Measurements from ENCODE around the gene SPATA25.
"Not testable (repeated sequence)": the region's sequence is repeated elsewhere in the genome, so short reads cannot be mapped to it uniquely, and the experiment has no call there.

The SPATA25 gene, protein sequence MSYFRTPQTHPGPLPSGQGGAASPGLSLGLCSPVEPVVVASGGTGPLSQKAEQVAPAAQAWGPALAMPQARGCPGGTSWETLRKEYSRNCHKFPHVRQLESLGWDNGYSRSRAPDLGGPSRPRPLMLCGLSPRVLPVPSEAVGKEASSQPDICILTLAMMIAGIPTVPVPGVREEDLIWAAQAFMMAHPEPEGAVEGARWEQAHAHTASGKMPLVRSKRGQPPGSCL
- 0.35 to 1.8 (median 1.7) reads per million in 3 experiments for total RNA-seq

DNA sequence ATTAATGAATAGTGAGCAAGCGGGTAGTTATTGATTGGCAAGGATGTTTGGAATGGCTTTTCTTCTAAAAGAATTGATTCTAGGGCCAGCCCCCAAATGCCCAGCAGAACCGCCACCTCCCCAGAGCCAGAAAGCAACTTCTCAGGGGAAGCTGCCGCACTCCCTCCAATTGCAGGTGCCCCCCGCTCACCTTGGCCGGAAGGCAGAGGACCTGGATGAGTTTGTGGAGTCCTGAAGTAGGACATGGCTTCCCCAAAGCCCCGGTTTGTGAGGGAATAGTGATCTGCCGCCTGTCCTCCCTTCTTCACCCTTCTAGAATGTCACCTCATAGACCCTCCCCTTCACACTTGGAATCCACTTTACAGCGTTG is at the start of gene SPATA25:
Gene SPATA25 (minus strand): TSS at position 277 of the 370 bp plus-strand sequence. CDS start 32 bp downstream, at position 245.
- DNase-seq = no peak

DNA sequence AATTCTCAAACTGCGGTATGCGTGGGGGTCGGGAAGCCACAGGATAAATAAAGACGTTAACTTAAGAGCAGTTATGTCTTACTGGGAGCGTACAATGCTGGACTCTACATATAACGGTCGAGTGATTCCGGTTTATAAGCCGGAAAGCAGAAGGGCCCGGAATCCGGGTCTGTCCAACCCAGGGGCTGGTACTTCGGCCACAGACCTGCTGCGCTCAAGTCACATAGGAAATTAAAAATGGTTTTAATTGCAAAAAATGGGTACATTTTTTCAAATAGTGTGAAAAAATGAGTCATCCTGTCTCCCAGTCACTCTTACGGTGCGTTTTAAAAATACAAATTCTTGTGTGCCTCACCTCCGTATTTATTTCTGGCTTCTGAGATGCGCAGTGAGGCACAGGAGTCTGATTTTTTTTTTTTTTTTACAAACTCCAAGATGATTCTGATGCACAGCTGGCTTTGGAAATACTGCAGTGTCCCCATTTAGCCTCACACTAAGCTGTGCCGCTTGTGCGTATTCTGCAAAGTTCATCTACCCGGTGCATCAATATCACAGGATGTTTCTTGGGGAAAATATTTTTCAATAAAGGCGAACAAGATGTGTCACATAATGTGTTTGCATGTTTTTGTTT is 48.1 kb upstream of the SPATA25 start:
- no peak for DNase-seq

DNA sequence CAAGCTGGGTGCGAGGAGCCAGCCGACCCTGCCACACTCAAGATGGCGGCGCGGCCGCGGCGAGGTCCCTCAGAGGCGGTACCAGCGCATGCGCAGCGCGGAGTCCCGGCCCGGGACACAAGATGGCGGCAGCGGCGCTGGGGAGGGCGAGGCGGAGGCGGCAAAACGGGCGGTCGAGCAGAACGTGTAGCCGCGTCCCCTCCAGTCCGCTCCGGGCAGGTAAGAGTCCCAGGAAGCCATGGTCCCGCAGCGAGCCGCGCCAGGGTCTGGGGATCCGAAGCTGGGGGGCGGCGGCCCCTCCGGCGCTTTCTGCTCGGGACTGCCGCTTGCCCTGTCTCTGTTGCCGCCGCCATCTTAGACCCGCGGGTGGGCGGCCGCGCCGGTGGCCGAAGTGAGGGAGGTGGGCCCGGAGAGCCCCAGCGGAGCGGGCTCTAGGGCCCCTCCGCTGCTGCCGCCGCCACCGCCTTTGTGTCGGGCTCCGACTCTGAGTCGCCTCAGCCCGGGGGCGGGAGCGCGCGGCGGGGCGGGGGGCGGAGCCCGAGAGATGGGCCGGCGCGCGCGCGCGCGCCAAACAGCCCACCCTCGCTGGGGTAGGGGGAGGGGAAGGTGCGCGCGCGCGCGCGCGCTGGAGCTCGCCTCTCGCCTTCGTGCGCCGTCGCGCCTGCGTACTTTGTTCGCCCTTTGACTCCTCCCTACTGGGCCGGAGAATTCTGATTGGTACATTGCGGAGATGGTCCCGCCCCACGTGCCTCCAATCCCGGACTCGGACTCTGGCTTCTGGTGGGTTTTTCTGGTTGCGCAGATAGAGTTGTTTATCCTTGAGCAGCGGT is 47.4 kb upstream of the SPATA25 start, which contains the start of gene PCIF1:
Gene PCIF1 (plus strand): TSS at position 98 of the 830 bp plus-strand sequence. CDS start 4,317 bp downstream, outside the sequence.
- peak; percentile 98 for DNase-seq

DNA sequence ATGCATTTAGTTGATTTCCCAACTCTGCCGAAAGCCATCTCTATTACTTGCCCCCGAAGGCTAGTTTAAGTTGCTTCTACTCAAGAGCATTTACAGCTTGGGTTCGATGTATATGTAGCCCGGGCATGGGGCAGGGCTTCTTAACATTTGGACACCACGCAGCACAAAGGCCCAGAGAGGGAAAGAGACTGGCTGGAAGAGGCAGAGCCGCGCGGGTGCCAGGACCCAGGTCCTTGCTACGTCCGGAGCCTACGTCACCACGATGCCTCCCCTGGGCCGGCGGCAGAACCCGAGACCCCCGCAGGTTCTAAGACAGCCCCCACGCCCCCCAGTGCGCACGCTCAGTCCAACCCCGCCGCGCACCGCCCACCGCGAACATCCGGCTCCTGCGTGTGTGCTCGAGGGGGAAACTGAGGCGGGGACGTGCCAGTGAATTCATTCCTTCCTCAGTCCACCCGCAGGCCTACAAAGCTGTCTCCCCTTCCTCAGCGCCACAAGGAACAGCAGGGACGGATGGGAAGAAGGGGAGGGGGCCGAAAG is 46.7 kb upstream of the SPATA25 start:
- no peak for DNase-seq

DNA sequence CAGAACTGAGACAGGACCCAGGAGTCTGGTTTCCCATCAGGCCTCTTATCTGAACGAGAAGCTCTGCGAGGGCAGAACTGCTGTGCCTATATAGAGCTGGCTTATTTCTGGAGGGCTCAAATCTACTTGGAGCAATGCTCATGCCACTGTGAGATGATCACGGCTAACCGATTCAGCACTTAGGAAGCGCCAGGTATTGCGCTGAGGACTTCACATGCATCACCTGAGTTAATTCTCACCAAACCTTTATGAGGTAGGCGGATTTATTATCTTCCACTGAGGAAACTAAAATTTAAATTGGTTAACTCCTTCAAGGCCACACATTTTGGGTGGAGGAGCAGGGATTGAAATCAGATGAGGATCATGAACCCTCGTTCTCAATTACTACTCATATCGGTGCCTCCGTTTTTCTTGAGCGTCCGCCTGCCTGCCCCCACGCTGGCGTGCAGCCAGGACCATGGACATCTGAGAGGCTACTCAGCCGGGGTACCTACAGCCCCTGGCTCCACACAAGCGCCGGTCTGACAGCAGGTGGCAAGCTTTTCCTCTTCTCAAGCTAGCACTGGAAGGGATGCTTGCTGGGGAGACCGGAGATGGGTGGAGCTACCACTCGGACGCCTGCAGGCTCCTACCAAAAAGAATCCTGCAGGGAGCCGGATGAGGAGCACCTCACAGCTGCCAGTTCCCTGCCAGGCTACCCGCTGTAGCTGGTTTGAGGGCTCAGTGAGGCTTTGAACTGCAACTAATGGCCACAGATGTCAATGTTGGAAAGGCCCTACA is 46.0 kb upstream of the SPATA25 start:
- DNase-seq = peak; percentile 50

DNA sequence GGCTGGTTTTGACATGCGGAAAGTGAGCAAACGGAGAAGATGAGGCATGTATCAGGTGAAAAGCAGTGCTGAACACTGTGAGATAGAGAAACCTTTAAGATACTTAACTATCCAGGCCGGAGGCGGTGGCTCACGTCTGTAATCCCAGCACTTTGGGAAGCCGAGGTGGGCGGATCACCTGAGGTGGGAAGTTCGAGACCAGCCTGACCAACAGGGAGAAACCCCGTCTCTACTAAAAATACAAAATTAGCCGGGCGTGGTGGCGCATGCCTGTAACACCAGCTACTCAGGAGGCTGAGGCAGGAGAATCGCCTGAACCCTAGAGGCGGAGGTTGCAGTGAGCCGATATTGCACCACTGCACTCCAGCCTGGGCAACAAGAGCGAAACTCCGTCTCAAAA is 44.3 kb upstream of the SPATA25 start:
- DNase-seq = not testable (repeated sequence)

DNA sequence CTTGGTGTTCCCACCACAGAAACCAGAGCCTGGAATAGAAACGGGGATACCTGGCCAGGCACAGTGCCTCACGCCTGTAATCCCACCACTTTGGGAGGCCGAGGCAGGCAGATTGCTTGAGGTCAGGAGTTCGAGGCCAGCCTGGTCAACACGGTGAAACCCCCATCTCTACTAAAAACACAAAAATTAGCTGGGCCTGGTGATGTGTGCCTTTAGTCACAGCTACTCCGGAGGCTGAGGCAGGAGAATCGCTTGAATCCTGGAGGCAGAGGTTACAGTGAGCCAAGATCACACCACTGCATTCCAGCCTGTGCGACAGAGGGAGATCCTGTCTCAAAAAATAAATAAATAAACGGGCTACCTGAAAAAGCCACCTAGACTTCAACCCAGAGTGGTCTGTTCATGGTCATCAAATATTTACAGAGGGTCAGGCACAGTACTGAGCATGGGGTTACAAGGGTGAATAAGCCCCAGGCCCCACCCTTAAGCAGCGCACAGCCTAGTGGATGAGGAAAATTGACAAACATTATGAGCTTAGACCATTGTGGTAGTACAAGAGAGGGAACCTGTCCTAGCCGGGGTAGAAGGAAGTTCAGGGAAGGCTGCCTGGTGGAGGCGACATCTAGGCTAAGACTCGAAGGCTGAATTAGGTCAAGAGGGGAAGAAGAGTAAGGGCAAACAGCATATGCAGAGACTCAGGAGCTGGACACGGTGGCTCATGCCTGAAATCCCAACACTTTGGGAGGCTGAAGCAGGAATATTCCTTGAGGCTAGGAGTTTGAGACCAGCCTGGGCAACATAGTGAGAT is 39.9 kb upstream of the SPATA25 start:
- DNase-seq = no peak

DNA sequence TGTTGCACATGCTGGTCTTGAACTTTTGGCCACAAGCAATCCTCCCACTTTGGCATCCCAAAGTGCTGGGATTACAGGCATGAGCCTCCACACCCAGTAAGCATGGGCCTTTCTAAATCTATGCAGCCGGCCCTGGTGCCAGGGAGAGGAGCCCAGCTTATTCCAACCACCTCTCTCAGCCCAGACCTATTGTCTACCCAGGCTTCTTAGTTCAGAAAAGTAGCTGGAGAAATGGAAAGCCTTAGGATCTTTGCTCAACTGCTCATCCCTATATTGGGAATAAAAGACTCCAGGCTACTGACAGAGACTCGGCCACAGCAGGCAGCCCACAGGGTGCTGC is 39.3 kb upstream of the SPATA25 start:
- no peak for DNase-seq

DNA sequence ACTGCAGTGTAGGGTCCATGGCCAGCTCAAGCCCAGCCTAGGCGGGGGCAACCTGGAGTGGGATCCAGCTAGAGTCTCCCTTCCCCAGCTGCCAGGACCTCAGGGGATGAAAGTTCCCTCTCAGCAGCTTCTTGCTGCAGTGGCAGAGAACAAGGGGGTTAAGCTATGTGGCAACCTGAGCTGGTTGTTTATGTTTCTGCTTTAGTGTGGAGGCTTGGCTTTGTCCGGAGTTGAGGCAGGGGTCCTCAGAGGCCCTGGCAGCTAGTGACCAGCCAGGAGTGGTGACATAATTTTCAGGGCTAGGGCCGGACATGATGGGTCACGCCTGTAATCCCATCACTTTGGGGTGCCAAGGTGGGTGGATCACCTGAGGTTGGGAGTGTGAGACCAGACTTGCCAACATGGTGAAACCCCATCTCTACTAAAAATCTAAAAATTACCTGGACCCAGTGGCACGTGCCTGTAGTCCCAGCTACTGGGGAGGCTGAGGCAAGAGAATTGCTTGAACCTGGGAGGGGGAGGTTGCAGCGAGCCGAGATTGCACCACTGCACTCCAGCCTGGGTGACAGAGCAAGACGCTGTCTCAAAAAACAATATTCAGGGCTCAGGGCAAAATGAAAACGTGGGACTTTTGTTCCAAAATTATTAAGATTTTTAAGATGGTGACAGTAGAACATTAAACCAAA is 38.5 kb upstream of the SPATA25 start:
- DNase-seq = no peak

DNA sequence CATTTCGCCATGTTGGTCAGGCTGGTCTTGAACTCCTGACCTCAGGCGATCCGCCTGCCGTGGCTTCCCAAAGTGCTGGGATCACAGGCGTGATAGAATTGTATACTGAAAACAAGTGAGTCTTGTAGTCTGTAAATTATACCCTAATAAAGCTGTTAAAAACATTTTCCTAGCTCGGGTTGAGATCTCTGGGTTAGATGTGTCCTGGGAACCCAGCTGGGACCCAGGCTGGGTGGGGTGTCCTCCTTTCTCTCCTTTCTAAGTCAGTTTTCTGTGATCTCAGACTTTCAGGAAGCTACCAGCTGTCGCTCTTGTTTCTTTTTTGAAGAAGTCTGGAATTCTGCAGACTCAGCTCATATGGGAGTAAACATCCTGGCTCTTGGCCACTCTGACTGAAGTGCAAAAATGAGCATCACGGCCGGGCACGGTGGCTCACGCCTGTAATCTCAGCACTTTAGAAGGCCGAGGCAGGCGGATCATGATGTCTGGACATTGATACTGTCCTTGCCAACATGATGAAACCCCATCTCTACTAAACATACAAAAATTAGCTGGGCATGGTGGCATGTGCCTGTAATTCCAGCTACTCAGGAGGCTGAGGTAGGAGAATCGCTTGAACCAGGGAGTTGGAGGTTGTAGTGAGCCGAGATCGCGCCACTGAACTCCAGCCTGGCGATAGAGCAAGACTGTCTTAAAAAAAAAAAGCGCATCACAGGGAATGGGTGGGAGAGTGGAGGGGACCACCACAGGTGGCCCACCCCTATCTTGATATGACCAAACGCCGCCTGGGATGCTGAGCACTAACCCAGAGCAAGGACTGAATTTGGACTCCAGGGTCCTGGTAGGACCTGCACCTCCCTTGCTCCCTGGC is 37.2 kb upstream of the SPATA25 start:
- DNase-seq = no peak

DNA sequence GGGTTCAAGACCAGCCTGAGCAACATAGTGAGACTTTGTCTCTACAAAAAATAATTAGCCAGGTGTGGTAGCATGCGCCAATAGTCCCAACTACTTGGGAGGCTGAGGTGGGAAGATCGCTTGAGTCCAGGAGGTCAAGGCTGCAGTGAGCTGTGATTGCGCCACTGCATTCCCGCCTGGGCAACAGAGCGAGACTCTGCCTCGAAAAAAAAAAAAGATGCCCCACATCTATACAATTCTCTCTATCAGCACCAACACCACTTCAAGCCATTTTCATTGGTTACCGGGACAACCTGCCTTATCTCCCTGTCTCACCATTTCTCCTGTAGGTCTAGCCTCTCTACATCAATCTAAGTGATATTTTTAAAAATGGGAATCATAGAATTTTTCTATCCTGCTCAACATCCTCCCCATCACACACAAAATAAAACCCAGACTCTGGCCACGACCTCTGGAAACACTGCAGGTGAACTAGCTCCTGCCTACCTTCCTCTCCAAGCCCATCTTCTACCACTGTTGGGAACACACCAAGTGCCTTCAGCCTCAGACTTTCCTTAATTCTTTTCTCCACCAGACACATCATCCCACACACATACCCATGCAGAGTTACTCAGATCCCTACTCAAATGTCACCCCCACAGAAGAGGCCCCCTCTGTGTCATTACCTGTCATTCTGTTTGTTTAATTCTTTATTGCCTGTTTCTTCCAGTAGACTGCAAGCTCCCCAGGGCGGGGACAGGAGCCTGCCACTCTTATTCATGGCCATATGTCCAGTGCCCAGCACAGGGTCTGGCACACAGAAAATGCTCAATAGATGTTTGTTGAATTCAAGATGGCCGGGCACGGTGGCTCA is 34.1 kb upstream of the SPATA25 start:
- no peak for DNase-seq

DNA sequence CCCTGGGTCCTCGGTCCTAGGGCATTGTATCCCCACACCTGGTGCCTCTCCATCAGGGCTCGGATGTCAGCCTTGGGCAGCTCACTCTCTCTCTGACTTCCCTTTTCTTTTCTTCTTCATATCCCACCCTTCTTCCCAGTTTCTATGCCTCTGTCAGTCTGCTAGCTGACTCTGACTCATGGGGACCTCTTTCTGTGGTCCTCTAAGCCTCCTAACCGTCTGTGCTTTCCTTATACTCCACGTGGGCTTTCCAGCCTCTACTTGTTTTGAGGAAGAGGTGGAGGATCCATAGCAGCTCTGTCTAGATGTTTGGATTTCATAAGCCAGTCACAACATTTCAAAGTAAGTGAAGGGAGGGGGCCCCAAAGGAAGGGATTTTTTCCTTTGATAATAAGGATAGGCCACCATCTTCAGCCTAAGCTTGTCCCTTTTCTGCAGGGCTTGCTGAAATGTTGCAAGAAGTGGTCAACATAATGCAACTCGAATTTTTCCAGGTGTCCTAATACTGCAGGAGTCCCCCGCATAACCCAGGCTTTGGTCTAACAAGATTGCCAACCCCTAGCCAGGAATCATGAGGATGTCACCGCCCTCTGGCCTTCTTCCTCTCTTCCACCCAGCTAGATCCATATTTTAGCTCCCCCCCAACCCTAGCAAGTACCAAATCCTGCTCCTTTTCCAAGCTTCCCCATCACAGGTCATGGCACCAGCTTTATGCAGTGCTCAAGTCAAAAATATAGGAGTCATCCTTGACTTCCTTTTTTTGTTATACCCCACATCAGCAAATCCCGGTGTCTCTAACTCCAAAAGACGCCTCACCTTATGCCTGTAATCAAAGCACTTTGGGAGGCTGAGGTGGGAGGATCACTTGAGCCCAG is 33.3 kb upstream of the SPATA25 start:
- DNase-seq = no peak

DNA sequence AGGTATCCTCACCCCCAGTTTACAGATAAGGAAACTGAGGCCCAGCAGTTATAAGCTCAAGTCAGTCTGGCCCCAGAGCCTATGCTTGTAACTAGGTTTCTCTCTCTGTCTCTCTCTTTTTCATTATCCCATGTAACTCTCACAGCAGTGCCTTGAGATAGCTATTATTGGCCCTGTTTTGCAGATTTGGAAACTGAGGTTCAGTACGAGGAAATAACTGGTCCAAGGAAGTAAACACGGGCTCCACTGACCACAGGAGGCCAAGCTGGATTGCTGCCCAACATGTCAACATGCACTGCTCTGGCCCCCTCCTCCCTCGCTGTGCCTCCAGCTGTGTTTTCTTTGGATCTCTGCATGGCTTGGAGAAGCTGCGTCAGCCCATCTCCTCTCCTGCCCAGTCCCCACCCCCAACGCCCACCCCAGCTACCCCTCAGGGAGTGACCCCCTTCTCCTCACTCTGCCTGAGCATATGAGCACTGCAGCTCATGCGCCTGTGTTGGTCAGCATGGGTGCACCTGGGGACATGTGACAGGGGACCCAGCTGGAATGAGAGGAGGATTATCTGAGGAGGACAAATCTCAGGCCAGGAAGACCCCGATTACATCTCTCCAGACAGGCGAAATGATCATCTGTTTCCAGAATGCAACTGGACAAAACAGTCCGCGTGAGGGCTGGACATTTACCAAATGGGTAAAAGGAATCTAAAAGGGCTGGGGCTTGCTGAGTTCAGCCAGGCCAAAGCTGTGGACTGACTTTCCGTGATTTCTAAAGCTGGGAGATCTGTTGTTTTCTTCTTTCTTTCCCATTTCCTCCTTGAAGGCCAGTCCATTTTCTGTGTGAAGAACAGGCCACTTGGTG is 32.3 kb upstream of the SPATA25 start:
- no peak for DNase-seq

DNA sequence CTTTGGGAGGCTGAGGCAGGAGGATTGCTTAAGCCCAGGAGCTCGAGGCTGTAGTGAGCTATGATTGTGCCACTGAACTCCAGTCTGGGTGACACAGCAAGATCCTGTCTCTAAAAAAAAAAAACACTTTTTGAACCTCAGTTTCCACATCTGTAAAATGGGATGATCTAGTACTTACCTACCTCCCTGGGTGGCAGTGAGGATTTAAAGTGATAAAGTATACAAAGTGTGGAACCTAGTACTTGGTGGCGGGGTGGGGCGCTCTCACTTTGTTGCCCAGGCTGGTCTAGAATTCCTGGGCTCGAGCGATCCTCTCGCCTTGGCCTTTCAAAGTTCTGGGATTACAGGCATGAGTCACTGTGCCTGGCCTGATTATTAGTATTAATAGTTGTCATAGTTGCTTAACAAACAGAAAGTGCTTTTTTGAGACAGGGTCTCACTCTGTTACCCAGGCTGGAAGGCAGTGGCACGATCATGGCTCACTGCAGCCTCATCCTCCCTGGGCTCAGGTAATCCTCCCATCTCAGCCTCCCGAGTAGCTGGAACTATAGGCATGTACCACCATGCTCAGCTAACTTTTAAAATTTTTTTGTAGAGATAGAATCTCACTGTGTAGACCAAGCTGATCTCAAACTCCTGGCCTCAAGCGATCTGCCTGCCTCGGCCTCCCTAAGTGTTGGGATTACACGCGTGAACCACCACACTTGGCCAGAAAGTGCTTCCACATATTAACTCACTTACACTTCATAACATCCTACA is 31.5 kb upstream of the SPATA25 start:
- no peak for DNase-seq

DNA sequence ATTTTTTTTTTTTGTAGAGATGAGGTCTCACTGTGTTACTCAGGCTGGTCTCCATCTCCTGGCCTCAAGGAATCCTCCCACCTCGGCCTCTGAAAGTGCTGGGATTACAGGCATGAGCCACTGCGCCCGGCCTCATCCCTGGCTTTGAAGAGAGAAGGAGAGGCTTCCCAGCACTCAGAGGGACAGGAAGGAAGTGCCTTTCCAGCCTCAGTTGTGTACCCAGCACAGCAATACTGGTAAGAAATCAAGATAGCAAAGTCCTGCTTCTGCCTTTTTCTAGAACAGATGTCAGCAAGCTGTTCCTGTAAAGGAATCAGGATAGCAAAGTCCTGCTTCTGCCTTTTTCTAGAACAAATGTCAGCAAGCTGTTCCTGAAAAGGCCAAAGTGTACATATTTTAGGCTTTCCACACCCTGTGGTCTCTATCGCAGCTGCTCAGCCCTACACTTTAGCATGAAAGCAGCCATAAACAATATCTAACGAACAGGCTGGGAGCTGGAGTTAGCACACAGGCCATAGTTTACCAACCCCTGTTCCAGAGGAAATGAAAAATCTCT is 30.8 kb upstream of the SPATA25 start:
- DNase-seq = no peak

DNA sequence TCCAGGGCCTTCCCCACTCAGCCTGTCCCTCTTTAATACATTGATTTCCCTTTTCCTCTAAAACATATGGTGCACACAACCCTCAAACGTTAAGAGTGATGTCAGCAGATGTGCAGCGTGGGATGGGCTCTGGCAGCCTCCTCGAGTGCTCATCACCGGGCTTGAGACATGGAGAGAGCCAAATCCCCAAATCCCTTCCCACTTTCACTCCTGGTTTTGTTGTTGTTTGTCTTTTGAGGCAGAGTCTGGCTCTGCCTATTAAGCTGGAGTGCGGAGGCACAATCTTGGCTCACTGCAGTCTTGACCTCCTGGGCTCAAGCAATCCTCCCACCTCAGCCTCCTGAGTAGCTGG is 30.3 kb upstream of the SPATA25 start:
- DNase-seq = no peak
